ENCODE measurements around the gene ZBTB7C.

The ZBTB7C gene

DNA sequence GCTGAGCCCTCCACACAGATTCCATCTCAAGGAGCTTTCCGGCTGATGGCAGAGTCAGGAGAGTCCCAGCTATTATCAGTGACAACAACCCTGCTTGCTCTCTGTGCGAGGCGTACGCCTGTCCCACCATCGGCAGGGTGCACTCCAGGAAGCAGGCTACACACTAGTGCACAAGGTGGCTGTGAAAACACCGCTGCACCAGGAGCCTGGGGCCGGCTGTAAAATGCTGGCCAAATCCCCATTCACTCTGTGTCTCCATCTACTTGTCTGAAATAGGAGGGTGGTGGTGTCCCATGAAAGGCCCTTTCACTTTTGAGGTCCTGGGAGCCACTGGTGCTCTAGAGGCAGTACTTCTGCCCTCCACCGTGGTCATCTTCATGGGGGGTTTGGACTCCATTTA is 295.5 kb downstream of the ZBTB7C start:
- DNase-seq (ENCODE audit: extremely low read depth, low read depth): no peak
- TF ChIP-seq, protein P1, sequence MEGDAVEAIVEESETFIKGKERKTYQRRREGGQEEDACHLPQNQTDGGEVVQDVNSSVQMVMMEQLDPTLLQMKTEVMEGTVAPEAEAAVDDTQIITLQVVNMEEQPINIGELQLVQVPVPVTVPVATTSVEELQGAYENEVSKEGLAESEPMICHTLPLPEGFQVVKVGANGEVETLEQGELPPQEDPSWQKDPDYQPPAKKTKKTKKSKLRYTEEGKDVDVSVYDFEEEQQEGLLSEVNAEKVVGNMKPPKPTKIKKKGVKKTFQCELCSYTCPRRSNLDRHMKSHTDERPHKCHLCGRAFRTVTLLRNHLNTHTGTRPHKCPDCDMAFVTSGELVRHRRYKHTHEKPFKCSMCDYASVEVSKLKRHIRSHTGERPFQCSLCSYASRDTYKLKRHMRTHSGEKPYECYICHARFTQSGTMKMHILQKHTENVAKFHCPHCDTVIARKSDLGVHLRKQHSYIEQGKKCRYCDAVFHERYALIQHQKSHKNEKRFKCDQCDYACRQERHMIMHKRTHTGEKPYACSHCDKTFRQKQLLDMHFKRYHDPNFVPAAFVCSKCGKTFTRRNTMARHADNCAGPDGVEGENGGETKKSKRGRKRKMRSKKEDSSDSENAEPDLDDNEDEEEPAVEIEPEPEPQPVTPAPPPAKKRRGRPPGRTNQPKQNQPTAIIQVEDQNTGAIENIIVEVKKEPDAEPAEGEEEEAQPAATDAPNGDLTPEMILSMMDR (IDR thresholded peaks at IDR 0.05; ENCODE audit: low read depth, low read length, missing control alignments): no peak
- no peak overlapping the region for H3K4me3 ChIP-seq (replicated peaks; ENCODE audit: low read depth, low read length)

DNA sequence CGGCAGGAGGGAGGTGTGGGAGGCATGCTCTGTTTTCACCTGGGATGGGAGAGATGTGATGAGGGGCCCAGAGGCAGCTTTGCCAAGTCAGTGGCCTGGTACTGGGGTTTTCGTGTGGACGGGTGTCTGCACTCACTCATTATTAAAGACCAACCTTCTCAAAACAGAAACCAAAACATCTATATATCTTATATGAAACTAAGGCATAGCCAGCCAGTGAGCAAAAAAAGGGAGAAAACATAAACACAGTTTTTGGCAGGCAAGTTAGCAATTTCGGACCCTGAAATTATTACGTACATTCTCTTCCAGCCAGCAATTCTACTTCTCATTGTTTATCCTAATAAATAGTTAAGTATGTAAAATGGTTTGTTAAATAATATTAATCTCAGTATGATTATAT is 297.6 kb downstream of the ZBTB7C start:
- no peak overlapping the region for H3K4me3 ChIP-seq (replicated peaks; ENCODE audit: low read depth, low read length)
- TF ChIP-seq, protein P1 (IDR thresholded peaks at IDR 0.05; ENCODE audit: low read depth, low read length, missing control alignments): no peak
- DNase-seq (ENCODE audit: extremely low read depth, low read depth): no peak

DNA sequence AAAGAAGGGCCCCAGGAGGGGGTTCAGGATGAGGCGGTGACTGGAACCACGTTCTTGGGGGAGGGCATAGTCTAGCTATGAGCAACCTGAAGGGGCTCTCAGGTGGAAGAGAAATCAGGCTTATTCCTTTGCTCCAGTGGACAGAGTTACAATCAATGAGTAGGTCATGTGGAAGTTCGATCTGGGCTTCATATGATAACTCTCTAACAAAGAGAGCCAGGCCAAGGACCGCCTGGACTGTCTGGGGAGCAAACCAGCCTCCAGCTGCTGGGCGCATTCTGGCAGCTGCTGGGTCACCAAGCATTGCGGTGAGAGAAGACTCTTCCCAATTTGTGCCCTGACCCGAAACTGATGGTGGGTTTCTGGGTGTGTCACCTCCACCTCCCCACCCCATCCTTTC is 298.4 kb downstream of the ZBTB7C start:
- DNase-seq (ENCODE audit: extremely low read depth, low read depth): no peak
- TF ChIP-seq, protein P1 (IDR thresholded peaks at IDR 0.05; ENCODE audit: low read depth, low read length, missing control alignments): no peak
- H3K4me3 ChIP-seq (replicated peaks; ENCODE audit: low read depth, low read length): no peak overlapping the region

DNA sequence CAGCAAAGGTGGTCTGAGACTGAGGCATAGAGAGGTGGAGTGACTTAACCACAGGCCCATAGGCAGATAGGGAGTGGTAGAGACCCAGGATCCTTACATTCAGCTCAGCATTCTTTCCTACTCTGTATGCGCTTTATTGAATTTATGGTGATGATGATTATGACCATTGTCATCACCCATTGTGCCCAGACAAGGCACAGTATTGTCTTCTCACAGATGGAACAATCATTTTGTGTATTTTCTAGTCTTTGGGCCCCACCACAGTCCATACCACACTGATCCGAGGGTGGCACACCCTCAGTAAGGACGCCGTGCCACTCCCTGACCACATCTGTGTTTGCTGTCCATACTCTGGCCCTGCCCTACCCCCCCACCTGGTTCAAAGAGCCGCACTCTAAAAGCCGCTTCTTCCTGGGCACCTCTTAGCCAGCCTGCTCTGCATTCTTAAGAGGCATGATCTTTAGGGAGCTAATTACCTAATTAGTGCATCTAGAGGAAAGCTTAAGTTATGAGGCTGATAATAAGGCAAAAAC is 299.2 kb downstream of the ZBTB7C start:
- DNase-seq (ENCODE audit: extremely low read depth, low read depth): no peak

DNA sequence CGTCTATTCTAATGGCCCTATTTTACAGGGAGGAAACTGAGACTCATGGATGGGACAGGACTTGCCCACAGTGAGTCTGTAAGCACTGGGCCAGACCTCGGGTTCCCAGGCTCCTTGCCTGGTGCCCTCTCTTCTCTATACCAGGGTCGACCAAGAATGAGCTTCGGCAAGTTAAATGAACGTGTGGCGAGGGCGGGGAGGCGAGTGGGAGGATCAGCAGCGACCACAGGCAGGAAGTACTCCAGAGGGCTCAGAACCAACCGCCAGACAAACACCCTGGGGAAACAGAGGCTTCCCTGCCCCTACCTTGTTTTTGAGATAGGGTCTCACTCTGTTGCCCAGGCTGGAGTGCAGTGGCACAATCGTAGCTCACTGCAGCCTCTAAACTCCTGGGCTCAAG is 301.0 kb downstream of the ZBTB7C start:
- DNase-seq (ENCODE audit: extremely low read depth, low read depth): no peak
- TF ChIP-seq, protein P1 (IDR thresholded peaks at IDR 0.05; ENCODE audit: low read depth, low read length, missing control alignments): no peak
- no peak overlapping the region for H3K4me3 ChIP-seq (replicated peaks; ENCODE audit: low read depth, low read length)

More for the DNA sequence above, 299.2 kb downstream of the ZBTB7C start:
- TF ChIP-seq, protein P1 (IDR thresholded peaks at IDR 0.05; ENCODE audit: low read depth, low read length, missing control alignments): no peak
- H3K4me3 ChIP-seq (replicated peaks; ENCODE audit: low read depth, low read length): no peak overlapping the region

DNA sequence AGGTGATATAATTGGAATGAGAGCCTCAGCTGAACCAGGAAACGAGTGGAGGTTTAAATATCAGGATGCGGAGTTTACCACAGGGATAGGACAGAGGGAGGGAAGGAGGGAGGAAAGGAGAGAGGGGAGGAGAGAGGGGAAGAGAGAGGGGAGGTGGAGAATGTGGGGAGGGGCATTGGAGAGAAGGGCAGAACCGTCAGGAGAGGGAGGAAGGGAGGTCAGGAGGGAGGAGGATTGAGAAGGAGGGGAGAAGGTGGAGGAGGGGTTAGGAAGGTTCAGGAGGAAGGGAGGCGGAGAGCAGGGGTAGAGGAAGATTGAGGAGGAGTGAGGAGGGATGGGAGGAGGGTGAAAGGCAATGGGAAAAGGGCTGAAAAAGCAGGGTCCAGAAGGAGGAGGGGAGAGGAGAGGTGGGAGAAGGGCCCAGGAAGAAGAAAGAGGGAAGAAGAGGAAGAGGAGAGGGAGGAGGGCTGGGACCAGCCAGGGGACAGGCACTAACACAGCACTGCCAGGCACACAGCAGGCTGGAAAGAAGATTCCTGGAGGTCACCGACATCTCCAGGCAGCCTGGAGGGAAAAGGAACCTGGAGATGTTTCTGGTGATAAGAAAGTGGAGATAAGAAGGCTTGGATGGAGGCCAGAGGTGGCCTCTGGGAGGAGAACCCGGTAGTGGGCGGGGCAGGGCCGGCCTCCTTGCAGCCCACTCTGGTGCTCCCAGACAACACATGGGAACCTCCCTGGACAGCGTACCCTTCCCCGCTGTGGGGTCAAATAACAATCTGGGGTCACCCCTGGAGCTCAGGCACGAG is 302.0 kb downstream of the ZBTB7C start:
- TF ChIP-seq, protein P1 (IDR thresholded peaks at IDR 0.05; ENCODE audit: low read depth, low read length, missing control alignments): no peak
- no peak for DNase-seq (ENCODE audit: extremely low read depth, low read depth)
- no peak overlapping the region for H3K4me3 ChIP-seq (replicated peaks; ENCODE audit: low read depth, low read length)

Measured in HFF-Myc (cell line).